ENCODE results near the gene ENTHD1.
"Not testable (repeated sequence)": the region's sequence is repeated elsewhere in the genome, so short reads cannot be mapped to it uniquely, and the experiment has no call there.

Gene ENTHD1

GRCh38 chr22:39923696-39924095 lies 30.1 kb upstream of the ENTHD1 start:
- DNase-seq = no peak

GRCh38 chr22:39920134-39920743 lies 26.7 kb upstream of the ENTHD1 start:
- DNase-seq = no peak

DNA sequence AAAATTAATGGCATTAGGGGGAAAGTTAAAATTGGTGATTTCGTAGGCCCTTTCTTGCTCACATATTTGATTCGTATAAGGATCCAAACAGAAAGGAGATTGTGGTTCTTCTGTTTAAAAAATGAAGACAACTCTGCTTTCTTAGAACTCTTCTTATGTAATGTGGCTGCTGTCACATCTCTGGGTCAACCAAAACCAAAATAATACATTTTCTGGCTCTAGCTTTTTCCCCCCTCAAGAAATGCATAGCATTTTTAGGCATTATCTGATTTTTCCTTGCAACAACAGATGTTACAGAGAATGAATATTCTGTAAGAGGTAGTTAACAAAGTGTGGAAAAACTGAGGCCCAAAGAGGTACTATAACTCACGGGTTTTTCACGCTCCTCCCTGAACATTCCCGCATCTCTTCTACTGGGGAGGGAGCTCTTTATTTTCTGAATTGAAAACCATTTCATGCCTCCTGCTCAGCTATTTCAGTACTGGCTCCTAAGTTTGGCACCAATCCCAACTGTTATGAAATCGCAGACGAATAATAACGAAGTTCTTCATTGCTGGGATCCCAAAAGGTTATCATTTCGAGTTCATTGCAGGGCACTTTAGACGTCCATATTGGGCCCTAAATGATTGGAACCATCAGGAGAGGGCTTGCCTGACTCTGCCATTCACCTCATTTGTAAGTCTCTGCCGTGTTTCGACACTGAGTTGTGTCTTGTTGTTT lies 24.4 kb upstream of the ENTHD1 start:
- DNase-seq = no peak

- peak in 1 of 2 experiments; percentile 35 for DNase-seq
These were observed 23.7 kb upstream of the ENTHD1 start for GRCh38 chr22:39917197-39917643.

- DNase-seq = no peak
These were observed 22.9 kb upstream of the ENTHD1 start for GRCh38 chr22:39916496-39916895.

DNA sequence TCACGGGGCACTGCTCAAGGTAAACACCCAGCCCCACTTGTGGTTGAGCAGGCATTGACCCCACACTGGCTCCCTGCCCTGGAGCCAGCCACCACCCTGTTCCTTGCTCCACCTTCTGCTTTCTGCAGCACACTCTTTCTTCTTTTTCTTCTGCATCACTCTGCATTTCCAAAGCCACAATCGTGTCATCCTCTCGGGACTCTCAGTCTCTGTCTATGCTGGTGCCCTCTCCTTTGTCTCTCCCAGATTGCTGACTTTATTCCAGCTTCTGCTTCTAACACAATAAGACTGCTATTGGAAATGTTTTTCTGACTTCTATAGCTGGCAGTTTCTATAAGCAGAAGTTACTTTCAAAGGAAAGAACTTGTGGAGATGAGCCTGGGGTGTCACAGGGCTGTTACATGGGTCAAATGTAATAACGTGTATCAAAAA lies 21.8 kb upstream of the ENTHD1 start:
- no peak for DNase-seq

GRCh38 chr22:39914584-39914983 lies 21.0 kb upstream of the ENTHD1 start:
- no peak for DNase-seq

DNA sequence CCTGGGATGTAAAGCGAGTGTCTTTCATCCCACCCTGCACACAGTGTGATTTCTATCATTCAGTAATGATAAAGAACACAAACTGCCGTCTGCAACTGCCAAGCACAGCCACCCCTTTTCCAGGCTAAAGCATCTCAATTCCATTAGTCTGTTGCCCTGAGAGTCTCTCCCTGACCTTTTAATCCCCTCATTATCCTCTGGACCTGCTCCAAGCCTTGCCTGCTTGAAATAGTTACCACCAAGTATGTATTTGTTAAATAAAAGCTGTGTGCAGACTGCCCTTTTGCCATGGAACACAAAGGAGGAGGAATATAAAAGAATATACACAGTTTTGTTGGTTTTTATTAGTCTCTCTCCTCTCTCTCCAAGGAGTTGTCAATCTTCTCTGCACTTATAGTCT lies 20.3 kb upstream of the ENTHD1 start:
- peak in 1 of 2 experiments; percentile 45 for DNase-seq

DNA sequence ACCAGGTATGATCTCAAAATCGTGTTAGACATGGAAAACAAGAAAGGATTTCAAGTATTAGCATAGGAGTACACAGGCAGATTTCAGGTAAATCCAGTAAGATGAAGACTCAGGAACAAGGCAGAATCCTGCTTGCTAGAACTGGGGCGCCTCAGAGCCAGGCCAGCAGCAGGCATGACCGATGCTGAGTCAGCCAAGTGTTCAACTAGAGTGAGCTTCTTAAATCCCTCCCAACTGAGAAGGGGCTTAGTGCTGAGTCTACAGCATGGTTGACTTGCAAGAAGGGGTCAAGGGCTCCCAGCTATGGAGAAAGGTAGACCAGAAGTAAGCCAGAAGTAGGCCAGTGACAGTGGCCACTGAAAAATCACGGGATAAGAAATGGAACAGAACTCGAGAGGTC lies 19.8 kb upstream of the ENTHD1 start:
- DNase-seq = no peak

DNA sequence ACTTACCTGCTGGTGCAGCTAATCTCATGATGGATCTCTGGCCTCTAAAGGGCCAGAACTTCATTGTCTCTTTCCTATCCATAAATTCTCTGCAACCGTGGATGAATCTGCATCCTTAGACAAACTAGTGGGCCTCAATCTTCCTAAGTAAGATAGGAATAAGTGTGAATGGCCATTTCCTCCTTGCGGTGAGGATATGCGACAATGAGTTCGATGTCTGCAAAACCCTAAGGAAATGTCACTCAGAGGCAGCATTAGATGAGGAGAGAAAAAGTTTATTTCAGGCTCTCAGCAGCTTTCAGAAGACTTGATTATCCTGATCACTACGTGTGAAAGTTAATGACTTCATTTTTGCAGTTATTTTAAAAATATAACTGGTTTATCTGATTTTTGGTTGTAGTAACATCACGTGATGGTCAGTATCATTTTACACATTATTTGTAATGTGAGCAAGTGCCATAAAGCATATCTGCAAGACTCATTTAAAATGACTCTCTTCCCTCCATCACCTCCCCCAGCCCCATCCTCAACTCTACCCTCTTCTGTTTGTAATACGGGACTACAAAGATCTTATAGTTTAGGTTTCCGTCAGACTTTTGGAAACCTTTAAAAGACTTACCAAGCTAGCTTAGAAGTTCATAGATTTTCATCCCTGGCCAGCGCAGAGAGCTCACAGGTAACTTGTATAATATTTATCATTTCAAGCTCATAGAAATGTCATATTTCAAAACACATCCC lies 17.5 kb upstream of the ENTHD1 start:
- DNase-seq = no peak

DNA sequence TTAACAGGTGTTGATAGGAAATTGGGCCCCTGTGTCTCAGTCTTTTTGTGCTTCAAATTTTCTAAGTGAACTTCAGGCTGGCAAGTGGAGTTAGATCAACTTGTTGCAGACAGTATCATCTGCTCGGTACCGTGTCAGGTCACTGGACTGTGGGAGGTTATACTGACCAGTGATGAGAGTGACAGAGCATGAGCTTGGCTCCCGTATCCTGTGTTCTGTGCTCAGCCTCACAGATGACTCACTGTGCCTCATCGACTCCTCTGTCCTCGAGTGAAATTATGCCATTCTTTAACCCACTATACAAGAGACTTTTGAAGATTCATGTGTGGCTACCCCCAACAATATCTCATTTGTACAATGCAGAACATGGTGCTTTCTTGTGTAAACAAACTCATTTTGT lies 15.2 kb upstream of the ENTHD1 start:
- DNase-seq = no peak

DNA sequence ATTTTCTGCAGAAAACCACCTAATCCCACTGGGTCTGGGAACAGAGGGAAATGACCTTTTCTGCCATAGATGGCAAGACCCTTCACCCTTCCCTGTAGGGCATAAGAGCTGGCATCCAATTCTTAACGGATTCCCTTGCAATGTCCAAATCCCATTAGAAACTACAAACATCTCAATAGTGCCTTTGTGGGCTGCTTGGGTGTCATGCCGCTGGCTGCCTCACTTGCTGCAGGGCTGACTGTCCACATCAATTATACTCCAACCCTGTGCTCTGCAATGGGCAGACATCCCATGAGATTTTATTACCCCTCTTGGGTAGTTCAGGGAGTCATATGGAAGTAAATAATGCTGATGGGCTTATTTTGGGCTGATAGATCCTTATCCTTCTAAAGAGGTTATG lies 14.6 kb upstream of the ENTHD1 start:
- DNase-seq = no peak

DNA sequence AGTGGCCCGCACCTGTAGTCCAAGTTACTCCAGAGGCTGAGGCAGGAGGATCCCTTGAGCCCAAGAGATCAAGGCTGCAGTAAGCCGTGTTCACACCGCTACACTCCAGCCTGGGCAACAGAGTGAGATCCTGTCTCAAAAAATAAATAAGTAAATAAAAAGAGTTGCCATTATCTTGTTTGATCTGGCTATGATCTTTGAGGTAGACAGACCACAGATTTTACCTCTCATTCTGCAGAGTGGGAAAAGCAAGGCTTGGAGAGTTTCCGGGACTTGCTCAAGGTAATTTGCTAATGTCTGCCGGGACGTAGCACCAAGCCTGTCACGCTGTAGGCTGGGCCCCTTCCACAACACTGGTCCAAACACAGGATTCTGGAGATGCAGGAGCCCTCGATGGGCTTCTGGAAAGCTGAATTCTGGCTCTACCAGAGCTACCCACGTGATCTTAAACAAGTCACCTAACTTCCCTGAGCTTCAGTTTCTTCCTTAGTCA lies 14.1 kb upstream of the ENTHD1 start:
- no peak for DNase-seq

GRCh38 chr22:39907047-39907446 lies 13.5 kb upstream of the ENTHD1 start:
- no peak for DNase-seq

DNA sequence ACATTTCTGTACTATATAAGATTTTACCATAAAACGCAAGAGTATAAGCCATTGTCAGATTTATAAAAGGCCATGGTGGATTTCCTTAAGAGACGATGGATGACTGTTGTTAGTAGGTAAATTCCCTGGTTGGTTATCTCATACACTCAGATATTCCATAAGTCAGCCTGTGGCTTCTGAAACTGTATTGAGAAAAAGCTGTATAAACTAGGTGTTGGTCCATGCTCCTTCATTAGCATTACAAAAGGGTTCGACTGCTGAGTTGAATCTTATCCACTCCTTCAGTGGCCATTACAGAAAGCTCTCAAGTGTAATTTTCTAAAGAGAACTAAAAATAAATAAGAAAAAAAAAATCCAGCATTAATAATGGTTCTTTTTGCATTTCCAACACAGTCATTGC lies 12.6 kb upstream of the ENTHD1 start:
- DNase-seq = no peak

GRCh38 chr22:39905687-39906086 lies 12.1 kb upstream of the ENTHD1 start:
- no peak for DNase-seq

DNA sequence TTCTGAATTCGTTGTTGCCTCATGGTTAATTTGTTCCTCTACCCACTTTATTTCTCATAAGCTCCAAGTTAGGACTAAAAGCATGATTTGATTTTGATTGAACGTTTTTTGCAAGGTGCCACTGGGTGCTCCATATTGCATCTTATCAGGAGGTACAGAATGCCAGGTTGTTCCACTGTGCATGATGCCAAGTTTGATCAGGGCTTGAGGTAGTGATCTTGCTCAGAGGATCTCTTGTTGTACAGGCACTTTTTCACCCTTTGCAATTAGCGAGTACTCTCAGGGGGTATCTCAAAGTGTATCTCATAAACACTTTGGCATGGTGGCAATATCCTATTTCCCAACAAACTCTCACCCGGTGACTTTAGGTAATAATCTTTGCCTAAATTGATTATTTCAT lies 11.3 kb upstream of the ENTHD1 start:
- DNase-seq = no peak

- DNase-seq = not testable (repeated sequence)
These were observed 10.5 kb upstream of the ENTHD1 start for GRCh38 chr22:39904024-39904423.

GRCh38 chr22:39901565-39902146 lies 8.1 kb upstream of the ENTHD1 start:
- no peak for DNase-seq

DNA sequence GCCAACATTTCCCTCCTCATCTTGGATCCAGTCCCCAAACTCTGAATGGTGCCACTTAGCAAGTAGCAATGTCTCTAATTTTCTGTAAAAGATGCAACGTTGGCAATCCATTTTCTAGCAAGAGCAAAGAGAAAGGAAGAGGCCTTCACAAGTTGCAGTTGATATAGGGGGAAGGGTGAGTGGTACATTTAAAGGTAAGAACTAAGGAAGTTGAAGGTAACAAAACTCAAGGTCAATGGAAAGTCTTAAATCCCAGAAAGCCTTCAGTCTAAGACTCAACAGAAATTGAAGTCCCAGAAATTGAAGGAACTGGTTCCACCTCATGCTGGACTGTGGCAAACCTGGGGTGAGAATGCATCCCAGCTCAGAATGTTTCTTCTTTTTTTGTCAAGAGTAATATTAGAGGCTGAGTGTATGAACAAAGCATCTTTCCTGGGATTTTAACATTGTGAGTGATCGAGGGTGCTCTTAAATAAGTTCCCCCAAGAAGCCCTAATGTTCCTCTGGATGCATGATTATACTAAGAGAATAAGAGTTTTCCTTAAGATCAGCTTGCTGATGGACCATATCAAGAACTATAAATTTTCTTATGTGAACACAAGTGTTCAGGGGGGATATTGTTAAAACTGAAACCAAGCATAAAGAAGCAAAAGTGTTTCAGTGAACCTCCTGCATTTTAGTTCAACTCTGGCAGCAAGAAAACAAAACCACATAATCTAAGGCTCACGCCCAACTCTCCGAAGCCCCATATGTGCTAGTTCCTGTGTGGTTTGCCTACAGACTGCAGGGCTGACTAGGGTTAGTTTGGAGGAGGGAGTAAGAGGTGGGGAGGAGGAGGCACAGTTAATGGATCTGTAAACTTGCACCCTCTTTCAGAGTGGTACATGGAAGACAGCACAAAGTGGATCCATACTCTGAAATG lies 7.0 kb upstream of the ENTHD1 start, which contains the start of gene GRAP2:
Gene GRAP2, plus strand, starts transcription at position 779 of the 922 bp plus-strand sequence. CDS start 46,023 bp downstream, outside the sequence.
- DNase-seq = no peak

GRCh38 chr22:39898997-39899396 lies 5.4 kb upstream of the ENTHD1 start:
- DNase-seq = peak; percentile 82 to 93

DNA sequence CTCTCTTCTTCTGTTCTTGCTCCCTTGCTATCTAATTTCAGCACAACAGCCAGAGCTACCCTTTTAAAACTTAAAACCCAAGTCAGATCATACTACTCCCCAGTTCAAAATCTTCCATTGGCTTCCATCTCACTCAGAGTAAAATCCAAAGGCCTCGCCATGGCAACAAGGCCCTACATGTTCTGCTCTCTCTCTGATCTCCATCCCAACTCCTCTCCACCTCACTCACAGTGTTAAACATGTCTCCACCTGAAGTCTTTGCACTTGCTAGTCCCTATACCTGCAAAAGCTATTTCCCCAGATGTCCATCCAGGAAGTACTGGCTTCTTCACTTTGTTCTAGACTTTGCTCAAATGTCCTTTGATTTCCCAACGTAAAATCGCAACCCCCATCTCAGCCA lies 4.3 kb upstream of the ENTHD1 start:
- peak in 1 of 2 experiments; percentile 29 for DNase-seq
